ENCODE results near the gene RUVBL1.
A peak's percentile ranks its signal among the peaks of the same experiment; 100 is the strongest.

The RUVBL1 gene

DNA sequence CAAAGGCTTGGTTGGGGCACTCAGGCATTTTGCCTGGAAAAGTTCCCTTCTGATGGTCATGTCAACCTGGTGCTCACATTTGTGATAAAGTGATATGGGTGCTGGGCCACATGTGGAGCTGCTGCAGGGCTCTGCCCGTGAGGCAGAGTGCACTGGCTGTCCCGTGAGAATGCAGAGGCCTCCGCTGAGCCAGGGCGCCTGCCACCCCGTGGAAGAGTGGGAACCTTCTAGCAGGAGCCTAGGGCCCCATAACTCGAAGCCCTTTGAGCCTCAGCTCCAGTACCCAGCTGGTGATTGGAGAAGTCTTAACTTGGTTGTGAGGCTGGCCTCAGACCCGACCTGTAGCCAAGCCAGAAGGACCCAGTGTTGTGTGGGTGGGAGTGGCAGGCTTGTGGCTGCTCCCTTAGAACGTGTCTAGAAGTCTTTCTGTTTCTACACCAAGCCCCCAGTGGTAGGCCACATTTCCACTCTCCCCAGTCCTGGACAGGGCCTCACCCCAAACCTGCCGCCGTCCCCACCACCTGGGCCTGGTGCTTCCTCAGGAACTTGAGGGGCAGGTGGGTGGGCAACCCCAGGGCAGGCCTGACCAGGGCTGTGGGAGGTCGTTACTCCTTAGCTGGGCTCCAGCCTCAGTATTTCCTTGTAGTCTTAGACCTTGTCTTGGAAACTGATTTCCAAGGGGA, 51.7 kb downstream of the RUVBL1 start:
- TF ChIP-seq, protein P1, sequence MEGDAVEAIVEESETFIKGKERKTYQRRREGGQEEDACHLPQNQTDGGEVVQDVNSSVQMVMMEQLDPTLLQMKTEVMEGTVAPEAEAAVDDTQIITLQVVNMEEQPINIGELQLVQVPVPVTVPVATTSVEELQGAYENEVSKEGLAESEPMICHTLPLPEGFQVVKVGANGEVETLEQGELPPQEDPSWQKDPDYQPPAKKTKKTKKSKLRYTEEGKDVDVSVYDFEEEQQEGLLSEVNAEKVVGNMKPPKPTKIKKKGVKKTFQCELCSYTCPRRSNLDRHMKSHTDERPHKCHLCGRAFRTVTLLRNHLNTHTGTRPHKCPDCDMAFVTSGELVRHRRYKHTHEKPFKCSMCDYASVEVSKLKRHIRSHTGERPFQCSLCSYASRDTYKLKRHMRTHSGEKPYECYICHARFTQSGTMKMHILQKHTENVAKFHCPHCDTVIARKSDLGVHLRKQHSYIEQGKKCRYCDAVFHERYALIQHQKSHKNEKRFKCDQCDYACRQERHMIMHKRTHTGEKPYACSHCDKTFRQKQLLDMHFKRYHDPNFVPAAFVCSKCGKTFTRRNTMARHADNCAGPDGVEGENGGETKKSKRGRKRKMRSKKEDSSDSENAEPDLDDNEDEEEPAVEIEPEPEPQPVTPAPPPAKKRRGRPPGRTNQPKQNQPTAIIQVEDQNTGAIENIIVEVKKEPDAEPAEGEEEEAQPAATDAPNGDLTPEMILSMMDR (IDR thresholded peaks at IDR 0.05; ENCODE audit: extremely low read depth, missing control alignments) = no peak
- no peak for DNase-seq (ENCODE audit: low spot score)

DNA sequence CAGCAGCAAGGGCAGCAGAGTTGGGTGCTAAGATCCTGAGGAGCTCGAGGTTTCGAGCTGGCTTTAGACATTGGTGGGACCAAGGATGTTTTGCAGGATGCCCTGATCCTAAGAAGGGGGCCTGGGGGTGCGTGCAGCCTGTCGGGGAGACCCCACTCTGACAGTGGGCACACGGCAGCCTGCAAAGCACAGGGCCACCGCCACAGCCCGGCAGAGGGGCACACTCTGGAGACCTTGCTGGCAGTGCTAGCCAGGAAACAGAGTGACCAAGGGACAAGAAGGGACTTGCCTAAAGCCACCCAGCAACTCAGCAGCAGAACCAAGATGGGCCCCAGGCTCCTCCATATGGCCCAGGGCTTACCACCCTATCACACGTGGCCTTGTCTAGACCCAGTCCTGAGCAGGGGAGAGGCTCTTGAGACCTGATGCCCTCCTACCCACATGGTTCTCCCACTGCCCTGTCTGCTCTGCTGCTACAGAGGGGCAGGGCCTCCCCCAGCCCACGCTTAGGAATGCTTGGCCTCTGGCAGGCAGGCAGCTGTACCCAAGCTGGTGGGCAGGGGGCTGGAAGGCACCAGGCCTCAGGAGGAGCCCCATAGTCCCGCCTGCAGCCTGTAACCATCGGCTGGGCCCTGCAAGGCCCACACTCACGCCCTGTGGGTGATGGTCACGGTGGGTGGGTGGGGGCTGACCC, 52.6 kb downstream of the RUVBL1 start:
- TF ChIP-seq, protein P1 (IDR thresholded peaks at IDR 0.05; ENCODE audit: extremely low read depth, missing control alignments) = no peak
- DNase-seq (ENCODE audit: low spot score) = no peak

DNA sequence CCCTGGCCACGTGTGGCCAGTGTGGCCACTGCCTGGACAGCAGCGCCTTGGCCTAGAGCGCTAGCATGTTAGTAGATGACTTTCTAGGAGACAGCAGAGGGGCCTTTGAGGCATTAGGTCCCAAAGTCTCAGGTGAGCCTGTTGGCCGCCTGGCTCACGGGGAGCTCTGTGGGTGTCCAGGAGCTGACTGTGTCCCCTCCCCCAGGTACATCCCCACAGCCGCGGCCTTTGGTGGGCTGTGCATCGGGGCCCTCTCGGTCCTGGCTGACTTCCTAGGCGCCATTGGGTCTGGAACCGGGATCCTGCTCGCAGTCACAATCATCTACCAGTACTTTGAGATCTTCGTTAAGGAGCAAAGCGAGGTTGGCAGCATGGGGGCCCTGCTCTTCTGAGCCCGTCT, 54.3 kb downstream of the RUVBL1 start:
- DNase-seq (ENCODE audit: low spot score) = no peak
- TF ChIP-seq, protein P1 (IDR thresholded peaks at IDR 0.05; ENCODE audit: extremely low read depth, missing control alignments) = no peak

DNA sequence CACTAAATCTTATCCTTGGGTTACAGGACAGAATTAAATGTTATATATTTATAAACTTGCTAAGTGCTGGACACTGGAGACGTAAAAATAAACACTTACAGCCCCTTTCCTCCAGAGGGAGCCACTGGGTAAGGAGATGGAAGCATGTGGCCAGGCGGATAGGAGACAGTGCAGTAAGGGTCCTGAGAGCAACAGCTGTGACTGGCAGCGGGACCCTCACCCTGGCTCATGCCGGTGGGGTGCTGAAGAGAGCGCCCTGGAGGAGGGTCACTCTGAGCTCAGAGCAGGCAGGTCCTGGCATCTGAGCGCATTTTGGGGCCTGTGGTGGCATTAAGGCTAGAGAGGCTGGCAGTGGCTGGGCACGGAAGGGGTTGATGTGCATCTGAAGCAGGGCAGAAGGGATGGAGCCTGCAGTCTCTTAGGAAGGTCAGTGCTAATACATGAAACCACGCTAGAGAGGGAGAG, 55.4 kb downstream of the RUVBL1 start:
- peak; percentile 51 for DNase-seq (ENCODE audit: low spot score)
- TF ChIP-seq, protein P1 (IDR thresholded peaks at IDR 0.05; ENCODE audit: extremely low read depth, missing control alignments) = no peak

DNA sequence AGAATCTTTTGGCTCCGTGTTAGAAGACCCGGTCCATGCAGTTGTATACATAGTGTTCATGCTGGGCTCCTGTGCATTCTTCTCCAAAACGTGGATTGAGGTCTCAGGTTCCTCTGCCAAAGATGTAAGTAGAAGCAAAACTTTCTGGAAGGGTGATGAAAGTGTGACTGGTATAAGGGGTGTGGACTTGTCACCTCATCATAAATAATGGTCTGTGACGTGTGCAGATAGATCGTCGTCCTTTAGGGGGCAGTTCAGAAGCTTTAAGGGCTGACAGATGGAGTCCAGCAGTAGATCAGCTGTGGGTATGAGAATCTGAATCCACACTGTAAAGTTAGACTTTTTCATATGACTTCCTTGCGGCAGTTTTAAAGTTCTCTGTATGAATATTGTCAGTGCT, 56.1 kb downstream of the RUVBL1 start:
- TF ChIP-seq, protein P1 (IDR thresholded peaks at IDR 0.05; ENCODE audit: extremely low read depth, missing control alignments) = no peak
- no peak for DNase-seq (ENCODE audit: low spot score)

DNA sequence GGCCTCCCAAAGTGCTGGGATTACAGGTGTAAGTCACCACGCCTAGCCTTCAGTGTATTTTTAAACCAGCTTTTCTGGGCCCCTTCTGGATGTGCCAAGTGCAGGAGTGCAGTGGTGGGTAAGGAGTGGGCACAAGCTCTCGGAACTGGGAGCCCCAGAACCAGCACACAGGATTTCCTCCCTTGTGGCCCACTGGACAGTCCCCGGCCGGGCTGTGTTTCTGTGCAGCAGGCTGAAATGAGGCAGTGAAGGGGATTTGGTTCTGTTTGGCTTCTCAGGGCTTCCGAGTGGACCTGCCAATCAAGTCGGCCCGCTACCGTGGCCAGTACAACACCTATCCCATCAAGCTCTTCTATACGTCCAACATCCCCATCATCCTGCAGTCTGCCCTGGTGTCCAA, 56.9 kb downstream of the RUVBL1 start:
- TF ChIP-seq, protein P1 (IDR thresholded peaks at IDR 0.05; ENCODE audit: extremely low read depth, missing control alignments) = no peak
- DNase-seq (ENCODE audit: low spot score) = no peak

DNA sequence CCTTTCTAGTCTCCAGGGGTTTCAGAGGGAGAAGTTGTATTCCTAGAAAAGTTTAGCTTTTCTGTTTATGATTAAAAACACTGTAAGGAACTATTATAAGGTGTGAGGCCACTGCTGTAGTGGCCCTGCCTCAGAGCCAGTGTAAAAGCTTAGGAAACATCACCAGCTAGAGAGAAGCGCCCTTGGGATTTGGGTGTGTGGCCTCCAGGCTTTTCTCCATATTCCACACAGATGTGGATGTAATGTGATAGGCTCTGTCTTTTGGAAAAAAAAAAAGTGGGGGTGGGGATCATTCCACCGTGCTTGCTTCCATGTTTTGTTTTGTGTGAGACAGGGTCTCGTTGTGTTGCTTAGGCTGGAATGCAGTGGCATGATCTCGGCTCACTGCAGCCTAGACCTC, 57.5 kb downstream of the RUVBL1 start:
- no peak for DNase-seq (ENCODE audit: low spot score)
- TF ChIP-seq, protein P1 (IDR thresholded peaks at IDR 0.05; ENCODE audit: extremely low read depth, missing control alignments) = no peak

Data from GM20000 (cell line).